Amygdala (tissue), 56 donors: ENCODE measurements around the gene CCDC85C.

Experiments used
- DNase-seq, 56 donors: peaks; one replicate each; lab custom pipeline; 2025; lab: John Stamatoyannopoulos, UW

CCDC85C gene

GRCh38 chr14:99593971-99594841 is 9.8 kb downstream of the CCDC85C start:
- DNase-seq, result no peak

DNA sequence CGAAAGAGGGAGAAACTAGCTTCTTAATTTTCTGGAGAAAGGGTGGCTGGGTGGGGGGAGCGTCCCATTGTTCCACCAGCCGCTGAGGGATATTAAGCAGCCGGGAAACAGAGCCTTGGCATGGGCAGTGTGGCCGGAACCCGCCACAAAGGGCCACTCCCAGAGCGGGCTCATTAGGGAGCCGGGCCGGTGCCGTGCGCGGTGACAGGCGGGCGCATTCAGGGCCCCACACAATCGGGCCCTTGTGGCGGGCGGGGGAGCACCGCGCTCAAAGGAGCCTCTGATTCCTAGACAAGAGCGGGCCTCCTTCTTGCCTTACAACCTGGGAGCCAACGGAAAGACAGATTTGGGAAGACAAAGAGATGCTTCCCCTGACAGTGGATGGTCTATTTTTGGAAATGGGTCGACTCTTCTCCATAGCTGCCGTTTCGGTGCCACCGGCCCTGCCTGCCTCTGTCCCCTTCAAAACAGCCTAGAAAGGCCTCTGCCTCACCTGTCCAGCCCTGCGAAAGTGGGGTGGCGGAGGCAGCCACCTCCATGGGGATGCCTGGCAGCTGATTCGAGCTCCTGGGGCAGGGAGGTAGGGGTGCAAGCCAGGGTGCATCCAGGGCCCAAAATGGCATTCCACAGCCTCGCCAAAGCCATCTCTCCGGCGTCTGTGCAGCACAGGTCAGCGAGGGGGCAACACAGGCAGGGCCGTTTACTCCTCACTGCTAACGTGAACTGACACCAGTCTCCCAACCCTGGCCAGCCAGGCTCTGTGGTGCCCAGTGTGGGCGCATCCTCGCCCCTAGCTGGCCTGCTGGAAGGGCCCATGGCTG is 10.9 kb downstream of the CCDC85C start:
- DNase-seq, result peak in 33 of 56 donors; percentile 21 to 81 (median 54)

- no peak for DNase-seq
Observed at GRCh38 chr14:99592394-99592793, 11.6 kb downstream of the CCDC85C start.

GRCh38 chr14:99590746-99591555 is 13.1 kb downstream of the CCDC85C start:
- peak in 6 of 56 donors; percentile 21 to 38 (median 30) for DNase-seq

- no peak for DNase-seq
Observed at GRCh38 chr14:99589651-99590530, 14.1 kb downstream of the CCDC85C start.

DNA sequence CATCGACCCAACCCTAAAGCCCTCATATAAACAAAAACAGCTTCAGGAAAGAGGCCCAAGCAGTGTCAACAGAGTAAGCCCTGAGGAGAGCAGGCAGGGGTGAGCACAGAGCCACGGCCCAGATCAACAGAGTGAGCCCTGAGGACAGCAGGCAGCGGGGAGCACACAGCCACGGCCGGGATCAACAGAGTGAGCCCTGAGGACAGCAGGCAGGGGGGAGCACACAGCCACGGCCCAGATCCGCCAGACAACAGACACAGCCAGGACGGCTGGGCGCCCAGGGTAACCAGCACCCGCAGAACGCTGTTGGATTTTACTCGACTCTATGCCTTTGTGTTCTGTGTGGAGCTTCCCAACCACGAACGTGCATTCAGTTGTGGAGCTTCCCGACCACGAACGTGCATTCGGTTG is 15.0 kb downstream of the CCDC85C start:
- no peak for DNase-seq

- no peak for DNase-seq
Observed at GRCh38 chr14:99587460-99588278, 16.3 kb downstream of the CCDC85C start.

GRCh38 chr14:99586761-99587459 is 17.1 kb downstream of the CCDC85C start:
- no peak for DNase-seq

GRCh38 chr14:99586054-99586760 is 17.8 kb downstream of the CCDC85C start:
- no peak for DNase-seq

- no peak for DNase-seq
Observed at GRCh38 chr14:99584823-99585222, 19.2 kb downstream of the CCDC85C start.

DNA sequence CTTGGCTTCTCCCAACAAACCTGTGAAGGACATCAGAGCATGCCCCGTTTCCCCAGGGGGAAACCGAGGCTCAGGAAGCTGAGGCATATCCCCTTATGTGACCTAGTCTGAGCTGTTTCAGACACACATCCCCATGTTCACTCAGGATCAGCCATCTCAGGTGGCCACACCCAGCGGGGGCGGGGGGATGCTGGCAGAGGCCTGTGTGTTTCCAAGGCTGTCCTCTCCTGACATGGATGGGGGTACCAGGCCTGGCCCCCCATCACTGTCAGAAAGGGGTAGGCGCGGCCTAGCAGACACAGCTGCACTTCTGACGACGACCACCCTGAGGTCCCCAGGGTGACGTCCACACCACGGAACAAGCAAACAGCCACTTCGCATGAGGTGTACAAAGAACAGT is 22.1 kb downstream of the CCDC85C start:
- DNase-seq, result no peak

DNA sequence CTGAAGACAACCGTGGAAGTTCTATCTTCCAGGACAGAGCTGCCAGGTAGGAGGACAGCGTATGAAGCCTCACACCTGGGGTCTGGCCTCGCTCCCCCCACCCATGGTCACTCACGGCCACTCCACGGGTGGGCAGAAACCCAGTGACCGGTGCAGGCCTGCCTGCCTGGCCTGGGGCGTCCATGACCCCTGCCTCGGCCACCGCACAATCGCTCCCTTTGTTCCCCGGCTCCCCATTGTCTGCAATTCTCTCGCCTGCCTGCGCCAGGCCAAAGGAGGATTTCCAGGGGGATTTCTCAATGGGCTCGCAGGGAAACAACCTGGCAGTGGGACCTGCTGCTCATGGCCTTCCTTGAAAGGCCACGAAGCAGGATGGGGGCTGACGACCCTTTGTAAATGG is 22.6 kb downstream of the CCDC85C start:
- peak in 25 of 56 donors; percentile 15 to 71 (median 49) for DNase-seq

GRCh38 chr14:99579903-99580571 is 24.0 kb downstream of the CCDC85C start:
- DNase-seq, result no peak

- no peak for DNase-seq
Observed at GRCh38 chr14:99579120-99579836, 24.7 kb downstream of the CCDC85C start.

- no peak for DNase-seq
Observed at GRCh38 chr14:99578541-99579101, 25.4 kb downstream of the CCDC85C start.
